Ammon's horn (tissue), 1 donor: Measurements from ENCODE around the gene STRIP1.

Source experiments
- DNase-seq: peaks from one replicate; pipeline ENCODE4 v3.0.0-alpha.2; 2016; ENCODE audit warnings: low spot score

Gene STRIP1

DNA sequence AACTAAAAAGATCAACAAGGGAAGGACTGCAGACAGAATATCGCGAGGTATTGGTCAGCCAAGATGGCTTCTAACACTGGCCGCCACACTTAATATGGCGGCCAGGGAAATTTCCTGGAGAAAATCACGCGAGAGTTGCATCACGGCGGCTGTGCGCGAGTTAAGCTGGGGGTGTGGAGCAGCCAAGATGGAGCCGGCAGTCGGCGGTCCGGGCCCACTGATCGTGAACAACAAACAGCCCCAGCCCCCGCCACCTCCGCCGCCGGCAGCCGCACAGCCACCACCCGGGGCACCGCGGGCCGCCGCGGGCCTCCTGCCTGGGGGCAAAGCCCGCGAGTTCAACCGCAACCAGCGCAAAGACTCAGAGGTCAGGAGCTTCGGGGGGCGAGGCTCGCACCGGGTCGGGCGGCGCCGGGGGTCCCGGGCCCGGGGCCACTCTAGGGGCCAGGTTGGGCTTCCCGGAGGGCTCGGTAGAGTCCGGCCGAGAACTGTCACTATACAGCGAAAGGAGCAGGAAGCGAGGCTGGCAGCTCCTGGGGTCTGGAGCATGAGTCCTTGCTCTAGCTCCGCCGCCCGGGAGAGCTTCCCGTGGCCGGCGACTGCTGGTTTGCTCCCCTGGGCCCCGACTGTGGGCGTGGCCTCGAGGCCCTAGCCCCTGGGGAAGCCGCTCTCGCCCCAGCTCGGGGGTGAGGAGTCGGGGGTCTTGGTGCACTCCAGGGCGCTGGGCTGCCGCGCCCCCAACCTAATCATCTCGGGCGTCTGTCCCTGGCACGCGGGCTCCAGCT lies at the start of gene STRIP1:
TSS of gene STRIP1 (plus strand) at position 174 of the 785 bp plus-strand sequence. CDS start at position 188, 14 bp downstream.
- DNase-seq, result peak; percentile 91

DNA sequence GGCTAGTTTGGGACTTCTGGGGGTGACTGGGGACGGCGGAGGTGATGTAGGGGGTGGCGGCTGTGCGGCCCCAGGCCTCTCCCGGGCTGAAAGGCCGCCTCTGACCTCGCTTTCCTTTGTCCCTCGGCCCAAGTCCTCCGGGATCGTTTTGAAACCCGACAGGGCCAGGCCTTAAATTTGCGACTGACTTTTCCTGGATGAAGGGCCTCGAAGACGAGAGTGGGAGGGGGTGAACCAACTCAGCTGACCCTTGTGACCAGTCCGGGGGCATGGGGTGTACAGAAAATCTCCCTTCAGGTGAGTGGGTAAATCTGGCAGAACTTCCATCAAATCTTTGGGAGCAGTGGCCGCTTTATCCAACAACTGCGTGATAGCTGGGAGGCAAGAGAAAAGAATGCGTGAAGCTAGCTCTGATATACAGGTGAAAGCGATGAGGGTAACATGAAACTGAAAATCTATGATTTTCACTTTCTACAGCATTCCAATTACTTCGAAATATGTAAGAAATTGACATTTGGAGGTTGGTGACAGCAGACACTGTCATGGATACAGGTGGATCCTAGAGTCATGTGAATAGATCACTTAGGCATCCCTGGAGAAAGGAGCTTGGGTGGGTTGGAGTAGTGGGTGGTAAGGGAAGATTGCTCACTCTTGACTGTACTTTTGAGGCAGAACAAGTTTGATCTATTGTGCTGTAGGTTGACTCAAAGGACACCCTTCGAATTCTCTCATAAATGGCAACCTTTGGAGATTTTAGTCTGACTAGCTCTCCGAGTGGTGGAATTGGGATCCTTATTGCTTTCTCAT lies 49.0 kb upstream of the STRIP1 start:
- no peak for DNase-seq

GRCh38 chr1:109986054-109986444 lies 48.4 kb upstream of the STRIP1 start:
- no peak for DNase-seq

DNA sequence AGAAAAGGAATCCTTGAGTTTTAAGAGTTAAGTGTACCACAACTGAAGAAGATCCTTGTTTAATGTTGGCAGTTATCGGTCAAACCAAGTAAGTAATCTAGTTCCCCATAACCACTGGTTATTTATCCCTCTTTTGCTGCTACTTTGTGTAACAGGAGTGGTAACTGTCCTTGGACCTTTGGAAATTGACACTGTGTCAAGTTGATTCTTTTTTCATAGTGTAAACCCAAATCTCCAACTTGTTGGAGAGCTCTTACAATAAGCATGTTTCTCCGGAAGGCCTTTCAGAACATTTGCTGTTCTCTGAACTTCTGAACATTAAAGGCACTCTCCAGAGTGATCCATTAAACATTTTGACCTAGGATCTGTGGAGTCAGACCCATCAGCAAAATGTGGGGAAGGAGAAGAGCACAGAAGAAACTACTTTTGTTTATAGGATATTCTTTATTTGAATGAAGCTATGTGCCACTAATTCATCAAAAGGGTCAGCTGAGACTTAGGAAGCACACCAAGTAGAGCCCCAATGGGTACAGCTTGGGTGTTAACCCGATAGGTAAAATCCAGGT lies 46.0 kb upstream of the STRIP1 start:
- DNase-seq, result no peak

DNA sequence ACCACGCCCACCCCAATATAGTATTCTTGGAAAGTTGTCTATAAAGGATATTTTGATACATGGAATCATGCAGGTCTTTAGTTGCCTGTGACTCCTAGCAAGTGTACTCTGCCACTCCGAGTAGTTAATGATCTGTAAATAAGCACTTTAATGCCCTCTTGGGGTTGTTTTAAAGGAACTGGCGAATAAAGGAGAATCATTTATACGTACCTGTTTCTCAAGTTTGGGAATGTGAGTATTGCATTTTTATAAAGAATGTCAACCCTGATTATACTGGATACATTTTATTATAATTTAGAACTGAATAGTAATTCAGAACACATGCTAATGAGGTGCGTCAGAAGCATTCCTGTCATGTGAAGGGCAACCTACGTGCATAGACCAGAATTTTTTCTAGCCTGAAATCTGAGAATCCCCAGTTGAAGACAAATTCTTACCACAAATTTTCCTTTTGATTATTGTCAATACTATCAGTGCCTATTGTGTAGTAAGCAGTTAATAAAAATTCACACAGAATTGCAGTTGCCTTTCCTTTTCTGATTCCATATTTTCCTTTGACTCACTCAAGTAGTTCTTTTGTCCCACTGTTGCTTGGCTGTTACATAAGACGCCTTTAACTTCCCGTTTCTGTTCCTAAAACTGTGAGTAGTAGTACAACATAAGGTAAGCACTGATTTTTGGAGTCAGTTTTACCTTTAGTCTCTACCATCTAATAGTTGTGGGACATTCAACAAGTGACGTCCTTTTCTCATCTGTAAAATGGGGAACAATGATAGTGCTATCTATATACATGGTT lies 44.7 kb upstream of the STRIP1 start:
- DNase-seq, result no peak

GRCh38 chr1:109990302-109990653 lies 44.1 kb upstream of the STRIP1 start:
- DNase-seq, result no peak

DNA sequence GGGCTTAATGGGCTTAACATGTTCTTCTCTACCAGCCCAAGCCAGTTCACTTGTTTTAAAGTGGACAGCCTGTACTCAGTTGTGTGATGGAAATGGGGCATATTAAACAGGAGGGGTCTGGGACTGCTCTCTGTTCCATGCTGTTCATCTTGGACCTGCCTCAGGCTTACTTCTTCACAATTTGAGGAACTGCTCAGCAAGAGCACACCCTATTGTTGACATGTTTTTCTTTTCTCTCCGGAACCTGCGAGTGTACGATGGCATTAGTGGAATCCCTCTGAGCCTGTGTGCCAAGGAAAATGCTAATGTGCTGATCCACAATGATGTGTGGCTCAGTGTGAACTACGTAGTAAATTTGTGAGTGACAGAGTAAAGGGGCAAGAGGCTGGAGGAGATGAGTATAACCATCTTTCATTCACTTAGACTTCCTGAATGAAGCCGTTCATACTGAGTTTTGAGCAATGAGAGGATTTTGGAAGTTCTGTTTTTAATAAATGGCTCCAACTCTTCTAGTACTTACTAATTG lies 43.0 kb upstream of the STRIP1 start:
- DNase-seq, result no peak

DNA sequence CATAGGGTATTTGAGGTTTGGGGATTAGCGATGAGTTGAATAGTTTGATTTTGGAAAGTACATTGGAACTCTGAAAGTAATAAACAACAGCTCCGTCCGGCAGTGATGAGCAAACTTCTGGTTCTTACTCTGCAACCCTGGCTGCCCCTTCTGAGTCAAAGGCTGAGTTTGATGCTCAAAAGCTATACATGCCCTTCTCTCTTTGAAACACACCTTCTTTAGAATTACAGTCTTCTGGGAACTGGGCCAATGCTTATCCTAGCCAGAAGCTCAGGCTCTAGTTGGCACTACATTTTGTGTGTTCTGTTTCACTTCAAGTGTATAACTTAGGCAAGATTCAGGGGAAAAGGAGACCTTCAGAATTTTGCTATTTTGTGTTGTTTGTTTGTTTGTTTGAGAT lies 40.5 kb upstream of the STRIP1 start:
- no peak for DNase-seq

DNA sequence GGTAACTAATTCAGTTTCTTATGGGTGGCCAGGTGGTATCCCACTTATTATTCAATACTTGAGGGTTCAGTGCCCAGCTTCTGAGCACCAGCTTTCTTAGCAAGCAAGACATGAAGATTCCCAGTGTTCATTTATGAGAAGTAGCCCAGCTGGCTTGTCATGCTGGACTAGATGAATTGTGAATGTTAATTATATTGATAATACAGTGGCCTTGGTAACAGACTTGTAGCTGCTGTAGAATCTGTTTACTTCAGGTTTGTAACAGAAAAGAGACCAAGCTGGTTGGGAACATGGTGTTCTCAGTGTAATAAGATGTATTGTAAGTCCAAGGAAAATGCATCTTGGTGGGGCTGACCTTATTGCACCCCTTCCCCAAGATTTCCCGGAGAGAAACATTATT lies 39.8 kb upstream of the STRIP1 start:
- DNase-seq, result peak; percentile 63

DNA sequence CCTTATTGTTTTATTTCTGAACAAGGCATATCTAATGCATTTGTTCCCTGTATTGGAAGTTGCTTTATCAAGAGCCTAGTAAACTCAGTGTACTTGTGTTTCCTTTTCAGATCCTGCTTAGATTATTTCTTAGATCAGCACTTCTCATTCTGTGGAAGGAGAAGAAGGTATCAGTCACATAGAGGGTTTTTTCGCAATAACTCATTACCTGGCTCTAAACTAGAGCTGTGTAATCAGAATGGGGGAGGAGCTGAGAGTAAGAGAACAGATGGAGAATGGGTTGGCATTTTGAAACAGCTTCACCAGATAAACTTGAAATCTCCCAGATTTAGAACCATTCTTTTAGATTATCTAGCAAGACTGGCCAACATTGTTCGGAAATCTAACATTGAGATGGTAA lies 38.9 kb upstream of the STRIP1 start:
- no peak for DNase-seq

GRCh38 chr1:109996476-109996875 lies 37.9 kb upstream of the STRIP1 start:
- DNase-seq, result no peak

DNA sequence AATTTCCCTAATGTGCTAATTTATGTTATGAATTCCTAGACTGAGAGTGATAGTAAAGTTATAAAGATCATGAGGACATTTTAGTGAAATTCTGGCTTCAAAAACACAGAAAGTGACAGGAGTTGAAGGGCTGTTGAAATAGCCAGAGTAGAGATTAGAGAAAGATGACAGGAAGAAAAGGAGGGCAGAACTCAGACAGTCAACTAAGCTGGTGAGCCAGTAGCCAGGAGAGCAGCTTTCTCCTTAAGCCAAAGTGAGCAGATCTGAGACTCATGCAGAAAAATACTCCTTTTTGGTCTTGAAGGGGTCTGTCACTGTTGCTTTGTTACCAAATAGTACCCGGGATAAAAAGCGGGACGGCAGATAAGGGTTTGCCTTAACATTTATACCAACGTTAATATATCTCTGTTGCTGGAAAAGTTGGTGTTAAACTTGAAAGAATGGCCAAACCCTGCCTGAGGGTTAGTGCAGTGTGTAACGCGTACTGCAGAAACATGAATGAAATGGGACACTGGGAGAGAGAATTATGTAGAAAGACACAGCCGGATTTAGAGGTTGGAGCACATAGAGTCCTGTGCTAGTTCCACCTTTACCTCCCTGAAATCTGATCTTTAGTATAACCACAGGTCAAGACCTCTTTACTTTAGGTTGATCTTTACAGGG lies 37.1 kb upstream of the STRIP1 start:
- no peak for DNase-seq

DNA sequence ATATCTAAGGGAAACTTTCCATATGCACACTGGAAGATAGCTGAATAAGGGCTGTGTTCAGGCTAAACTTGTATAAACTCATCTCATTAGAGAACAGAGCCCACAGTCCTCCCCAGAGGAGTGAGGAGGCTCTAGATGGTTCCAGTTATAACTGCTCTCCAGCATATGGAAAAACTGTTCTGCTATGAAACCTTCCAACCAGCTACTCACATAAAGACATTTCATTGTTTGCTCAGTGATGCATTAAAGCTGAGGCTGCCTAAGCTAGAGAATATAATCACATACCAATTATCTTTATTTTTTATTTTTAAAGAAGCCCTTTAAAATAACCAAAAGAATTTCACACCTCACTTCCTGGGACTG lies 36.6 kb upstream of the STRIP1 start:
- no peak for DNase-seq

GRCh38 chr1:110002695-110003094 lies 31.7 kb upstream of the STRIP1 start:
- DNase-seq, result no peak

GRCh38 chr1:110003747-110004428 lies 30.5 kb upstream of the STRIP1 start:
- DNase-seq, result peak; percentile 47

GRCh38 chr1:110004583-110004982 lies 29.8 kb upstream of the STRIP1 start:
- DNase-seq, result no peak

- no peak for DNase-seq
Measured at GRCh38 chr1:110005971-110006370, 28.5 kb upstream of the STRIP1 start.

GRCh38 chr1:110006516-110006915 lies 27.9 kb upstream of the STRIP1 start:
- DNase-seq, result no peak

DNA sequence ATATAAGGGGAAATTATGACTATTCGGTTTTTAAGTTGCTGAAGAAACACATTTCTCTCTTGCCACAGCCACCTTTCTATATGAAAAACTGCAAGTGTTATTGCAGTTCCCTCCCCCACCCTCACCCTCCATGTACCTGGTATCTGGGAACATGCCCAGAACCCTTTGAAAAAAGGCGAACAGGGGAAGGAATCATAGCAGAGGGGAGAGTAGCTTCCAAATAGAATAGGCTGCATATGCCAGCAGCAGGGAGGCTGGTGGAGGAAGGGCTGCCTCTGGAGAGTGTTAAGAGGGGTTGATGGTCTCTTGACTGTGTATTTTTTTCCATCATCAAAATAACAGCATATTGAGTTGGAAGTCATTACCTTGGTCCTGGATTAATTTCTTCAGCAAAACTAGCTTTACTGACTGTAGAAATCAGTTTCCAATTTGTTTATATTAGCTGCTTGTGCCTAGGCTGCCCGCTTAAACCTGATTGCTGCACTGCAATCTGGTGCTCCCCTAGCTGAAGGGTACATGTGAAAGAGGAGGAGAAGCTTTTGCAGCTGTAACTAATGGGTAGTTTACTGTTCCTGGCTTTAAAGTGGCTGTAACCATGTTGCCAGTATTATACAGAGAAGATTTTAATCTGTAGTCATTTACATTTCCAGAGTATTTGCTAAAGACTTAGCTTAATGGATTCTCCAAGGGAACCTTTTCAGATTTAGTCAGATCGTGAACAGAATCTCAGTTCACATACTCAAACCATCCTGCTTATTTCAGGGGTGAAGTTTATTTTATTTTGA lies 27.2 kb upstream of the STRIP1 start:
- DNase-seq, result no peak

DNA sequence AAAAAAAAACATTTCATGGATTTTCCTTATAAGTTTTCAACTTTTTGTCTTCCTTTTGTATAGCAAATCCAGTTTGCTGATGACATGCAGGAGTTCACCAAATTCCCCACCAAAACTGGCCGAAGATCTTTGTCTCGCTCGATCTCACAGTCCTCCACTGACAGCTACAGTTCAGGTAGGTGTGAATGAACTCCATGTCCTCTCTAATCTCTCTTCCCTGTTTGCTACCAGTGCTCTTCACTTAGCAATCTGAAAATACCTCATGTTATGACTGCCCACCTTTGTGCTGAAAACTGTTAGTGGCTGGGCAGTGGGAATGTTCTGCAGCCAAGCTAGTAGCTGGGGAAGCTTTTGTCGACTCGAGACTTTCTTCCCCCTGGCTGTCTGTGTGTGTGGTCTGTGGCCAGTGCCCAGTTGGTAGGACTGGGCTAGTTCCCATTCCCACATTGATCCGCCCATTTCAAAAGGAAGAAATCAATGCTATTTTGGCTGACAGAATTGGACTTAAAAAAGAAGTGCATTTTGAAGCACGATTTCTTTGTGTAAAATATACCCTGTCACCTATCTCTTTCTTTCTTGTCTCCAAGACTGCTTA lies 25.4 kb upstream of the STRIP1 start:
- DNase-seq, result peak; percentile 64
